Keratinocyte (primary cell): ENCODE data around the gene CDKN2AIP. TPM values are rescaled to one million over a fixed set of nuclear protein-coding genes. Genes with fewer than 3 reads are reported as not detected.

ENCODE experiments used
- DNase-seq: peaks from one replicate; pipeline ENCODE4 v3.0.0-alpha.2; 2011; ENCODE audit warnings: low read depth, missing footprints, low spot score
- FAIRE-seq: peaks from 2 replicates; lab custom pipeline; 2011; peaks lifted over from hg19 to GRCh38; lab: Jason Lieb, UNC
- H2AFZ ChIP-seq: 2 replicates; pipeline ENCODE4 v1.6.0; 2012; ENCODE audit warnings: low read length, control low read depth, inconsistent platforms; ENCODE audit not compliant: control insufficient read depth
- H3K27ac ChIP-seq: 2 replicates; pipeline ENCODE4 v1.5.1; 2011; ENCODE audit warnings: low read length; ENCODE audit not compliant: control insufficient read depth, insufficient read depth
- H3K27me3 ChIP-seq: 3 replicates; pipeline ENCODE4 v1.6.0; 2011; ENCODE audit warnings: low read length; ENCODE audit not compliant: control insufficient read depth, insufficient read depth; ENCODE audit errors: extremely low read depth
- H3K36me3 ChIP-seq, 2 experiments: 2 replicates in 1 of 2; 3 replicates in 1 of 2; pipeline ENCODE4 v1.5.1; 2011; ENCODE audit warnings: low read length in 2 of 2, mild to moderate bottlenecking in 1 of 2; ENCODE audit not compliant: control insufficient read depth in 2 of 2, insufficient read depth in 2 of 2; ENCODE audit errors: extremely low read depth in 1 of 2
- H3K4me1 ChIP-seq: 3 replicates; pipeline ENCODE4 v1.5.1; 2011; ENCODE audit warnings: low read length; ENCODE audit not compliant: control insufficient read depth, insufficient read depth; ENCODE audit errors: extremely low read depth
- H3K4me2 ChIP-seq: 3 replicates; pipeline ENCODE4 v1.6.0; 2011; ENCODE audit warnings: low read depth, low read length; ENCODE audit not compliant: control insufficient read depth, insufficient read depth; ENCODE audit errors: extremely low read depth
- H3K4me3 ChIP-seq, 3 experiments: fragments of 200-600 bp in 1 of 3; sonication (generic) in 1 of 3; 2 replicates in 2 of 3; 3 replicates in 1 of 3; pipeline ENCODE4 v1.5.1; 2011 to 2016; ENCODE audit warnings: low read length in 3 of 3, mild to moderate bottlenecking in 3 of 3, control low read depth in 2 of 3, inconsistent platforms in 1 of 3, low read depth in 1 of 3, mixed read lengths in 1 of 3, mixed run types in 1 of 3, moderate library complexity in 1 of 3; ENCODE audit not compliant: control insufficient read depth in 2 of 3, insufficient read depth in 2 of 3; ENCODE audit errors: extremely low read depth in 1 of 3
- H3K79me2 ChIP-seq: 2 replicates; pipeline ENCODE4 v1.6.0; 2012; ENCODE audit warnings: low read length; ENCODE audit not compliant: control insufficient read depth, insufficient read depth
- H3K9ac ChIP-seq: 3 replicates; pipeline ENCODE4 v1.6.0; 2011; ENCODE audit warnings: low read length; ENCODE audit not compliant: control insufficient read depth, insufficient read depth; ENCODE audit errors: extremely low read depth
- H3K9me1 ChIP-seq: 3 replicates; pipeline ENCODE4 v1.6.0; 2011; ENCODE audit warnings: low read length; ENCODE audit not compliant: control insufficient read depth, insufficient read depth; ENCODE audit errors: extremely low read depth
- H3K9me3 ChIP-seq: 2 replicates; pipeline ENCODE4 v1.5.1; 2012; ENCODE audit warnings: low read depth, low read length; ENCODE audit not compliant: control insufficient read depth
- H4K20me1 ChIP-seq: 3 replicates; pipeline ENCODE4 v1.6.0; 2011; ENCODE audit warnings: low read length; ENCODE audit not compliant: control insufficient read depth, insufficient read depth; ENCODE audit errors: extremely low read depth
- EZH2 ChIP-seq: IDR thresholded peaks from one replicate; pipeline ENCODE4 v1.6.1; 2012; ENCODE audit warnings: inconsistent platforms, mild to moderate bottlenecking, low read length, moderate library complexity
- dilution Hi-C: fragments of 300-500 bp; cut with MboI; formaldehyde crosslinking; loops from one replicate; pipeline ENCODE4 v1.7.0; 2020; ENCODE audit warnings: low sequenced_read_pairs; ENCODE audit not compliant: extremely low pct_ligation_motif_present
- polyA plus RNA-seq, 5 experiments: library from polyadenylated mRNA; depleted of rRNA in 3 of 5; stranded (reverse) in 3 of 5; stranded (forward) in 1 of 5; unstranded in 1 of 5; fragments of >200 nt; gene quantifications; 1 replicate in 1 of 5; 2 replicates in 3 of 5; 3 replicates in 1 of 5; pipeline versions ENCODE4 v1.2.1 to v1.2.3, GENCODE V29; 2011 to 2012; ENCODE audit warnings: missing spikeins in 2 of 5, low read depth in 1 of 5, low replicate concordance in 1 of 5
- TF ChIP-seq, protein P1 (sequence below), 3 experiments: IDR thresholded peaks in 1 of 3; conservative IDR thresholded peaks in 1 of 3; optimal IDR thresholded peaks in 1 of 3; 2 replicates in 2 of 3; 3 replicates in 1 of 3; pipeline versions ENCODE3 to v1.5.1; 2011; ENCODE audit warnings: low read length in 3 of 3, mild to moderate bottlenecking in 3 of 3, moderate library complexity in 2 of 3, control low read depth in 1 of 3, inconsistent platforms in 1 of 3; ENCODE audit not compliant: insufficient read depth in 2 of 3; ENCODE audit errors: extremely low read depth in 1 of 3

The CDKN2AIP gene
- polyA plus RNA-seq, 1 donor (not counting 4 experiments of a cell fraction or from before 2014, with no cell fraction given): 13.6 TPM

DNA sequence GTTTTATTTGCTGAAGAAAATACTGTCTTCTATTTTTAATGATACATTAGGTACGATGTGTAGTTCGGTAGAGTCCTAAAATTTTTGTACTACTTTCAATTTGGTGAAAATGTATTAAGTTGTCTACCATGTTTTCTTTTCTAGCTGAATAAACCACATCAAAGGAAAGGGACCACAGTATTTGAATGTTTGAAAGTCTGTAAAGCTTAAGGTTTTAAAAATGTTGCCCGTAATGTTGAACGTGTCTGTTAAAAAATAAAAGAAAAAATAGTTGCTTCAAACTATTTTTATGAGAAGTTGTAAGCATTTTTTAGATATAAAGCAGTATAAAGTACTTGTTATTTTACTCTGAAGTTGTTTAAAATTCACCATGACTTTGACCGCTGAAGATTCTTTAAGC lies 3.2 kb downstream of the CDKN2AIP start:
- no peak for FAIRE-seq
- dilution Hi-C loops: no loop called here
- Histone ChIP-seq H3K4me1 (peaks cover 5% of the 10 kb centered on the region), H3K9me1 (peaks cover 3% of the 10 kb centered on the region), H3K27ac (no peak overlapping the region), H4K20me1 (no peaks in the 10 kb centered on the region), H3K27me3 (no peaks in the 10 kb centered on the region), H3K4me2 (no peak overlapping the region), H3K79me2 (peaks cover 35% of the 10 kb centered on the region), H3K4me3 (no peak overlapping the region), H2AFZ (no peak overlapping the region), H3K9me3 (no peaks in the 10 kb centered on the region), H3K9ac (no peak overlapping the region), H3K36me3 (peaks cover 12 to 19% of the 10 kb centered on the region in 2 experiments)
- DNase-seq: no peak
- TF ChIP-seq, protein P1, sequence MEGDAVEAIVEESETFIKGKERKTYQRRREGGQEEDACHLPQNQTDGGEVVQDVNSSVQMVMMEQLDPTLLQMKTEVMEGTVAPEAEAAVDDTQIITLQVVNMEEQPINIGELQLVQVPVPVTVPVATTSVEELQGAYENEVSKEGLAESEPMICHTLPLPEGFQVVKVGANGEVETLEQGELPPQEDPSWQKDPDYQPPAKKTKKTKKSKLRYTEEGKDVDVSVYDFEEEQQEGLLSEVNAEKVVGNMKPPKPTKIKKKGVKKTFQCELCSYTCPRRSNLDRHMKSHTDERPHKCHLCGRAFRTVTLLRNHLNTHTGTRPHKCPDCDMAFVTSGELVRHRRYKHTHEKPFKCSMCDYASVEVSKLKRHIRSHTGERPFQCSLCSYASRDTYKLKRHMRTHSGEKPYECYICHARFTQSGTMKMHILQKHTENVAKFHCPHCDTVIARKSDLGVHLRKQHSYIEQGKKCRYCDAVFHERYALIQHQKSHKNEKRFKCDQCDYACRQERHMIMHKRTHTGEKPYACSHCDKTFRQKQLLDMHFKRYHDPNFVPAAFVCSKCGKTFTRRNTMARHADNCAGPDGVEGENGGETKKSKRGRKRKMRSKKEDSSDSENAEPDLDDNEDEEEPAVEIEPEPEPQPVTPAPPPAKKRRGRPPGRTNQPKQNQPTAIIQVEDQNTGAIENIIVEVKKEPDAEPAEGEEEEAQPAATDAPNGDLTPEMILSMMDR (optimal IDR thresholded peaks at IDR 0.05 in 1 of 3, IDR thresholded peaks at IDR 0.05 in 1 of 3, conservative IDR thresholded peaks at IDR 0.05 in 1 of 3; ENCODE audit: extremely low read depth in 1 of 3, insufficient read depth in 2 of 3, low read length in 3 of 3): no peak
- TF ChIP-seq EZH2: no peak

DNA sequence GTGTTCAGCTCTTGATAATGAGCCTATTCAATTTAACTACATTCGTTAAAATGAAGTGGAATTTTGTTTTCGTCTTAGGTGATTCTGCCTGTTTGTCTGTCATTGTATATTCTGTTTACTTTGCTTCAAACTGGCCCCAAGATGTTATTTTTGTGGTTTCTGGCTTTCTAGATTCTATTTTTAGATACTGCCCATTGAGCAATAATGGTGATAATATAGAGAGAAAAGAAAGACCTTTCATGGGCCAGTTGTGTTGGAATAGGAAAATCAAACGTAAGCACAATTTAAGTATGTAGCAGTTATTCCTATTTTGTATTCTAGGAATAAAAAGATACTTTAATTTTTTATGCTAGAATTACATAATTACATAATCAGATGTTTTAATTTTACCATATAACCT lies 4.0 kb downstream of the CDKN2AIP start:
- H3K27me3 ChIP-seq: no peaks in the 10 kb centered on the region
- H3K79me2 ChIP-seq: peaks cover 35% of the 10 kb centered on the region
- no peak for FAIRE-seq
- no peak overlapping the region for H3K4me2 ChIP-seq
- H3K27ac ChIP-seq: no peak overlapping the region
- dilution Hi-C loops: no loop called here
- H2AFZ ChIP-seq: no peak overlapping the region
- H3K4me1 ChIP-seq: peaks cover 5% of the 10 kb centered on the region
- peaks cover 3% of the 10 kb centered on the region for H3K9me1 ChIP-seq
- H4K20me1 ChIP-seq: no peaks in the 10 kb centered on the region
- TF ChIP-seq, protein P1 (optimal IDR thresholded peaks at IDR 0.05 in 1 of 3, IDR thresholded peaks at IDR 0.05 in 1 of 3, conservative IDR thresholded peaks at IDR 0.05 in 1 of 3; ENCODE audit: extremely low read depth in 1 of 3, insufficient read depth in 2 of 3, low read length in 3 of 3): no peak
- no peak for TF ChIP-seq EZH2
- DNase-seq: no peak
- peaks cover 14 to 19% of the 10 kb centered on the region in 2 experiments for H3K36me3 ChIP-seq
- H3K9me3 ChIP-seq: no peaks in the 10 kb centered on the region
- H3K9ac ChIP-seq: no peak overlapping the region
- no peak overlapping the region for H3K4me3 ChIP-seq
